Muscle of leg (tissue), 11 donors: ENCODE results near the gene CALB2. TPM values are rescaled to one million over a fixed set of nuclear protein-coding genes. Genes with fewer than 3 reads are reported as not detected.
"Not testable (repeated sequence)": the region's sequence is repeated elsewhere in the genome, so short reads cannot be mapped to it uniquely, and the experiment has no call there.

Experiments used
- DNase-seq: peaks from one replicate; pipeline ENCODE4 v3.0.0; 2013
- H3K27ac ChIP-seq: one replicate; pipeline ENCODE4 v1.5.1; 2013; ENCODE audit warnings: mild to moderate bottlenecking, low read length, control low read depth
- H3K27me3 ChIP-seq: one replicate; pipeline ENCODE4 v1.6.1; 2013; ENCODE audit warnings: low read length; ENCODE audit not compliant: control insufficient read depth, insufficient read depth
- H3K36me3 ChIP-seq: one replicate; pipeline ENCODE4 v1.6.1; 2013; ENCODE audit warnings: low read length; ENCODE audit not compliant: control insufficient read depth, insufficient read depth
- H3K4me1 ChIP-seq: one replicate; pipeline ENCODE4 v1.6.1; 2013; ENCODE audit warnings: low read length; ENCODE audit not compliant: control insufficient read depth, insufficient read depth
- H3K4me3 ChIP-seq: one replicate; pipeline ENCODE4 v1.5.1; 2013; ENCODE audit warnings: low read length, control low read depth
- H3K9me3 ChIP-seq: replicated peaks from 2 replicates; pipeline ENCODE4 v1.6.1; 2013; ENCODE audit warnings: low read depth, low read length; ENCODE audit not compliant: control insufficient read depth
- WGBS: methylation state at CpG from one replicate; pipeline ENCODE4 v1.1.5; 2013; ENCODE audit warnings: missing lambda C conversion rate; ENCODE audit not compliant: insufficient coverage; 5-methylcytosine and 5-hydroxymethylcytosine counted together
- polyA plus RNA-seq, 8 donors: library from polyadenylated mRNA; unstranded; fragments of 120-200 nt; gene quantifications; one replicate each; pipeline versions ENCODE4 v1.2.1 to v1.2.3, GENCODE V29; 2013; ENCODE audit warnings: inconsistent platforms in 1 of 8, low replicate concordance in 1 of 8; ENCODE audit not compliant: insufficient read length in 8 of 8, insufficient read depth in 1 of 8
- total RNA-seq: library from RNA; stranded (reverse); fragments of 120-200 nt; gene quantifications from one replicate; pipeline ENCODE4 v1.2.4, GENCODE V29; 2013

The CALB2 gene
- total and polyA plus RNA-seq, 9 donors, result 0.16 to 1.3 (median 0.49) TPM

GRCh38 chr16:71351558-71351901 lies 7.0 kb upstream of the CALB2 start:
- WGBS, result 20% methylated on average over 2 of the region's 5 CpGs
- DNase-seq, result no peak
- Histone ChIP-seq H3K36me3 (no peaks in the 10 kb centered on the region), H3K4me3 (no peak overlapping the region), H3K27ac (no peak overlapping the region), H3K4me1 (no peaks in the 10 kb centered on the region), H3K9me3 (no peaks in the 10 kb centered on the region), H3K27me3 (peaks cover 16% of the 10 kb centered on the region)

DNA sequence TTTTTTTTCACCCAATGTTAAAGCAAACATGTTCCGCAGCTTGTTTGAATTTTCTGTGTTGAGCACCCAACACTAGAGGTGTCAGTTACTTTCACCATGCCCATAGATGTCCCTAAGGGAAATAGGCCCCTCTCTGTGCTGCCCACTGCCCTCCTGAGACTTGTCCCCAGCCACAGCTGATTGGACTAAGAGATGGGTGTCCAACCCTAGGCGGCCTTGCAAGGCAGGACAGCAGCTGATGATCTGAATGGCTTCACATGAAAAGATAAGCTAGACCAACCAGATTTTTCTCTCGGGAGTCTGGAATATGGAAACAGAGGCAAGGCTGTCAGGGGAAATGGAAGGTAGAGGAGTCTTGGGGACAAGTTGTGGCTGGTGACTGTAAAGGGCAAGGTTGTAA lies 6.1 kb upstream of the CALB2 start:
- H3K4me1 ChIP-seq, result no peaks in the 10 kb centered on the region
- no peak overlapping the region for H3K27ac ChIP-seq
- peaks cover 19% of the 10 kb centered on the region for H3K27me3 ChIP-seq
- WGBS, result 87% methylated on average over 3 of the region's 3 CpGs
- H3K36me3 ChIP-seq, result no peaks in the 10 kb centered on the region
- H3K9me3 ChIP-seq, result no peaks in the 10 kb centered on the region
- no peak overlapping the region for H3K4me3 ChIP-seq
- no peak for DNase-seq

DNA sequence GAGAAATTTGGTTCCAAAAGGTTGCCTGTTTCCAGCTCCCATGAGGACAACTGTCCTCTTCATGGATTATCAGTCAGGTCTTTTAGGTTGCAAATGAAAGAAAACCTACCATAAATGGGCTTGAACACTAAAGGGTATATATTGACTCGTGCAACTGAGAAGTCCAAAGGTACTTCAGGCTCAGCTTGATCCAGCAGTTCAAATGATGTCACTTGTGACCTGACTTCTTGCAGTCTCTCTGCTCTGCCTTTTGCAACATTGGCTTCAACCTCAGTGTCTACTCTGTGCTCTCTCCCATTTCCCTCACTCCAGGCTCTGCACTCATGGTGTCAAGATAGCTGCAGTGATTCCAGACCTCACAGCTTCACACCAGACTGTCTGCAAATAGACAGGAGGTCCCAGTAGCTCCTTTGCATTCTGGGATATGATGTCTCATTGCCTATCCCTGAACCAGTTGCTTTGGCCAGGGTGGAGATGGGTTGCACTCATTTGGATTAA lies 5.5 kb upstream of the CALB2 start:
- DNase-seq, result no peak
- H3K4me3 ChIP-seq, result no peak overlapping the region
- H3K9me3 ChIP-seq, result no peaks in the 10 kb centered on the region
- no peak overlapping the region for H3K27ac ChIP-seq
- H3K27me3 ChIP-seq, result peaks cover 25% of the 10 kb centered on the region
- WGBS, result 100% methylated on average over 1 of the region's 1 CpG
- H3K4me1 ChIP-seq, result peaks cover 5% of the 10 kb centered on the region
- H3K36me3 ChIP-seq, result no peaks in the 10 kb centered on the region

DNA sequence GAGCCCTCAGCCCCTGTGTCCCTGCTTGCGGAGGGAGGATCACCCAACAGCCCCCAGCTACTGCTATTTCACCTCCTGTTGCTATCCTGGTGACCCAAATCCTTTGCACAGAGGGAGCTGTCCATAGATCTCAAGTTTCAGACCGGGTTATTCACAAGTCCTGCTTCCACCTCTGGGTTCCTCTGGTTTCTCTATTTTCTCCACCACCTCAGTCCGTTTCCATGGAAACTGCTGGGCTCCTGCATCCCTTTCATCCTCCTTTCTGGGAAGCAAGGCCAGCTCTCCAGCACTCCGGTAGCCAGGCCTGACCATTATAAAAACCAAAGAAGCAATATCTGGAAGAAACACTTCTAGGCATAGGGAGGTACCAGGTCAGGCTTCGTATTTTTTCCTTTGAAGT lies 4.8 kb upstream of the CALB2 start:
- no peaks in the 10 kb centered on the region for H3K36me3 ChIP-seq
- no peaks in the 10 kb centered on the region for H3K9me3 ChIP-seq
- DNase-seq, result no peak
- no peak overlapping the region for H3K27ac ChIP-seq
- WGBS, result 36% methylated on average over 4 of the region's 5 CpGs
- peaks cover 30% of the 10 kb centered on the region for H3K27me3 ChIP-seq
- peaks cover 11% of the 10 kb centered on the region for H3K4me1 ChIP-seq
- no peak overlapping the region for H3K4me3 ChIP-seq

DNA sequence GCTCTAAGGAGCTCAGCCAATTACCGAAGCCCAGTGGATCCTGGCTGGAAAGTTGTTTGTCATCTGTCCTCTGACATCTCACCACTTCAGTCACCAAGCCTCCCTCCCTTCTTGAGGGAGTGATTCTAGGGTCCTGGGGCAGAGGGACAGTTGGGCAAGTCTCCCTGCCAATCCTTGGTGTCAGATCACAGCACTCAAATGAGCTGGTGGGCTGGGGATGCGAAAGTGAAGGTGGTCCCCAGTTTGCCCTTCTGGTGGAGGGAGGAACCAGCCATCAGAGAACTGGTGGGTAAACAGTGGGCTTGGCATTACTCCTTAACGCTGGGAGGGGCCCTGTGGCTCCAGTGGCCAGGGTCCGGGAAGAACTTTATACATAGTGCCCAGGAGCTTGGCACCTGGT lies 4.4 kb upstream of the CALB2 start:
- Histone ChIP-seq H3K27ac (no peak overlapping the region), H3K4me3 (no peak overlapping the region), H3K9me3 (no peaks in the 10 kb centered on the region), H3K36me3 (no peaks in the 10 kb centered on the region), H3K4me1 (peaks cover 13% of the 10 kb centered on the region), H3K27me3 (peaks cover 34% of the 10 kb centered on the region)
- DNase-seq, result no peak
- WGBS, result 73% methylated on average over 2 of the region's 4 CpGs

- Histone ChIP-seq H3K27ac (no peak overlapping the region), H3K4me3 (no peak overlapping the region), H3K27me3 (peaks cover 41% of the 10 kb centered on the region), H3K9me3 (no peaks in the 10 kb centered on the region), H3K4me1 (peaks cover 13% of the 10 kb centered on the region), H3K36me3 (no peaks in the 10 kb centered on the region)
- DNase-seq, result no peak
- WGBS, result 44% methylated on average over 4 of the region's 7 CpGs
Measured at GRCh38 chr16:71356051-71356740, 2.3 kb upstream of the CALB2 start.

DNA sequence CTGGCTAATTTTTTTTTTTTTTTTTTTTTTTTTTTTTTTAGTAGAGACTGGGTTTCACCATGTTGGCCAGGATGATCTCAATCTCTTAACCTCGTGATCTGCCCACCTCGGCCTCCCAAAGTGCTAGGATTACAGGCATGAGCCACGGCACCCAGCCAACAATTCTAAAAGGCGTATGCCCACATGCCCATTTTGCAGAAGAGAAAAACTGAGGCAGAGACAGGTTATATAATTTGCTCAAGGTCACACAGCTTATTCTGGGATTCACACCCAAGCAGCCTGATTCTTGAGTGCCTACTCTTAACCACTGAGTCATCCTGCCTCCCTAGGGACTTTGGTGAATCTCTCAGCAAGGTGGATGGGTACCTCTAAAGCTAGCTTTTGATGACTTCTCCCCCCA lies 1.6 kb upstream of the CALB2 start:
- H3K36me3 ChIP-seq, DNase-seq, H3K27ac ChIP-seq, H3K9me3 ChIP-seq, H3K4me3 ChIP-seq: not testable (repeated sequence)
- 76% methylated on average over 4 of the region's 4 CpGs for WGBS
- peaks cover 41% of the 10 kb centered on the region for H3K27me3 ChIP-seq
- peaks cover 13% of the 10 kb centered on the region for H3K4me1 ChIP-seq

DNA sequence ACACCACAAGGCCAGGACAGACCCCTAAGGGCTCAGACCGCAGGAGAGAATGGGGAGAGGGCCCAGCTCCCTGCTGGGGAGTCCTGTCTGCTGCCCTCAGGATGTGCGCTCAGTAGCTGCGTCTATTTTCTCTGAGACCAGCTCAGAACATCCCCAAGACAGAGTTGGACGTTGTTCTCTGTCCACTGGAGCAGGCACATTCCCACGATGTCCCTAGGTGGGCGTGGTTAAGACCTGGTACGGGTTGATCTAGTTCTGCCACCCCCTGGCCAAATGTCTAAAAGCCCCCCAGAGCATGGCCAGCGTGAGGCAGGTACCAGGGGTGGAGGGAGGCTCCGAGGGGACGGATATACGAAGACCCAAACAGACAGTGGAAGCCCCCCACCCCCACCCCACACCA lies 842 bp upstream of the CALB2 start:
- Histone ChIP-seq H3K9me3 (no peaks in the 10 kb centered on the region), H3K4me1 (peaks cover 13% of the 10 kb centered on the region), H3K27me3 (peaks cover 39% of the 10 kb centered on the region), H3K4me3 (no peak overlapping the region), H3K36me3 (no peaks in the 10 kb centered on the region), H3K27ac (no peak overlapping the region)
- DNase-seq, result no peak
- WGBS, result 13% methylated on average over 4 of the region's 11 CpGs

- no peak for DNase-seq
- Histone ChIP-seq H3K27ac (no peak overlapping the region), H3K27me3 (peaks cover 39% of the 10 kb centered on the region), H3K9me3 (no peaks in the 10 kb centered on the region), H3K4me3 (no peak overlapping the region), H3K4me1 (peaks cover 13% of the 10 kb centered on the region), H3K36me3 (no peaks in the 10 kb centered on the region)
- 73% methylated on average over 4 of the region's 6 CpGs for WGBS
Measured at GRCh38 chr16:71359431-71359830, 908 bp downstream of the CALB2 start.

GRCh38 chr16:71360378-71360777 lies 1.9 kb downstream of the CALB2 start:
- DNase-seq, result no peak
- Histone ChIP-seq H3K9me3 (no peaks in the 10 kb centered on the region), H3K4me1 (peaks cover 13% of the 10 kb centered on the region), H3K4me3 (no peak overlapping the region), H3K27ac (no peak overlapping the region), H3K27me3 (peaks cover 41% of the 10 kb centered on the region), H3K36me3 (no peaks in the 10 kb centered on the region)
- WGBS, result no CpG with 5 or more reads among the region's 2 CpGs
